Loucy (cell line): ENCODE results near the gene ALG1.

ENCODE experiments used
- CTCF ChIP-seq: fragments of 200-600 bp; sonication (generic); conservative IDR thresholded peaks from 2 replicates; pipeline ENCODE4 v1.5.1; 2014; ENCODE audit warnings: mild to moderate bottlenecking, antibody characterized with exemption, low read length
- EZH2phosphoT487 ChIP-seq: fragments of 200-600 bp; IDR thresholded peaks from 2 replicates; pipeline ENCODE4 v1.6.1; 2018; ENCODE audit warnings: antibody characterized with exemption, mild to moderate bottlenecking, moderate library complexity, borderline replicate concordance

DNA sequence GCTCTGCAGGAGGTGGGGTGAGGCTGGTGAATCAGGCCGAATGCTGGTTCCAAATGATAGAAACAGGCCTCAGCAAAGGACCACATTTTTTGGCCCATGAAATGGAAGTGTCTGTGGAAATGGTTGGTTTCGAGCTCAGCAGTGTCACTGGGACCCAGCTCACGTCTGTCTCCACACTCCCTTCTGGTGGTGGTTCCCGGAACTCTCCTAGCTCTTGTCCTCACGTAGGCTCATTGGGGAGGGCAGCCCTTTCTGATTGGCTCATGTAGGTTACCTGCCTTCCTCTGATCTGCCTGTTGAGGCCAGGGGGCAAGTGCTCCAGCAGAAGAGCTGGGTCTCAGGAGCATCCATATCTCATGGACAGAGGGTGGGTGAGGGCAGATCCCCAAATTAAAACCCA lies 4.0 kb downstream of the ALG1 start:
- TF ChIP-seq CTCF (no peak), EZH2phosphoT487 (no peak)
